NB4 (cell line): Measurements from ENCODE around the gene B9D1.

Source experiments
- POLR2A ChIP-seq: IDR thresholded peaks from 2 replicates; pipeline ENCODE4 v1.6.1; 2011; ENCODE audit warnings: mild to moderate bottlenecking; ENCODE audit not compliant: insufficient read length; ENCODE audit errors: extremely low read depth
- TF ChIP-seq, protein P1 (sequence below): IDR thresholded peaks from one replicate; pipeline ENCODE4 v1.5.1; 2012; ENCODE audit warnings: low read depth, low read length

DNA sequence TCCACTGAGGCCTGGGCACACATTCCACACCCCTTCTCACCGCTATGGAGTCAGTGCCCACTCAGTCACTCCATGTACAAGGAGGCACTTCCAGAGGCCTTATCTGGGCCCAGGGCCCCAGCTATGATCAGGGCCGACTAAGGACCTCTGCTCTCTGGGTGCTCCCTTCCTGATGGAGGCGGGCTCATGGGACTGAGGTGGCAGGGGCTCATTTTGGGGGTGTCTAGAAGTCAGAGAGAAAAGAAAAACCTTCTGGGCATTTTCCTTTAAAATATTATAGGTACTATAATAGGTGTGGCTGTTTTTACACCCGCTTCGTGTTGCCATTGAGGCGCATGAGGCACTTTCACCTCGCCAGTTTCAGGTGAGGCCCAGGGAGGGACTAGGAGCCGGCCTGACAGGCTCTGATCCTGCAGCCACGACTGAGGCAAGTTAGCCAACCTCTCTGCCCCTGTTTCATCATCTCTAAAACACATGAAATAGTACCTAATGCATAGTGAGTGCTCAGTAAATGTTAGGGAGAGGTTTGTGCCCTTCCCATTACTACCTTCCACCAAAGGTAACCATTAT, 14.4 kb downstream of the B9D1 start:
- TF ChIP-seq, protein P1, sequence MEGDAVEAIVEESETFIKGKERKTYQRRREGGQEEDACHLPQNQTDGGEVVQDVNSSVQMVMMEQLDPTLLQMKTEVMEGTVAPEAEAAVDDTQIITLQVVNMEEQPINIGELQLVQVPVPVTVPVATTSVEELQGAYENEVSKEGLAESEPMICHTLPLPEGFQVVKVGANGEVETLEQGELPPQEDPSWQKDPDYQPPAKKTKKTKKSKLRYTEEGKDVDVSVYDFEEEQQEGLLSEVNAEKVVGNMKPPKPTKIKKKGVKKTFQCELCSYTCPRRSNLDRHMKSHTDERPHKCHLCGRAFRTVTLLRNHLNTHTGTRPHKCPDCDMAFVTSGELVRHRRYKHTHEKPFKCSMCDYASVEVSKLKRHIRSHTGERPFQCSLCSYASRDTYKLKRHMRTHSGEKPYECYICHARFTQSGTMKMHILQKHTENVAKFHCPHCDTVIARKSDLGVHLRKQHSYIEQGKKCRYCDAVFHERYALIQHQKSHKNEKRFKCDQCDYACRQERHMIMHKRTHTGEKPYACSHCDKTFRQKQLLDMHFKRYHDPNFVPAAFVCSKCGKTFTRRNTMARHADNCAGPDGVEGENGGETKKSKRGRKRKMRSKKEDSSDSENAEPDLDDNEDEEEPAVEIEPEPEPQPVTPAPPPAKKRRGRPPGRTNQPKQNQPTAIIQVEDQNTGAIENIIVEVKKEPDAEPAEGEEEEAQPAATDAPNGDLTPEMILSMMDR: no peak
- TF ChIP-seq POLR2A: no peak
